Hematopoietic multipotent progenitor cell treated with erythropoietin and hydrocortisone succinate and interleukin-3 and kit ligand, for 8 days (in vitro differentiated cells): ENCODE results near the gene CFAP161.
"Not testable (repeated sequence)": the region's sequence is repeated elsewhere in the genome, so short reads cannot be mapped to it uniquely, and the experiment has no call there.

Experiments used
- DNase-seq: peaks from one replicate; pipeline ENCODE4 v3.0.0-alpha.2; 2015

CFAP161 gene

GRCh38 chr15:81108427-81108826, 25.6 kb upstream of the CFAP161 start:
- peak; percentile 27 for DNase-seq

- no peak for DNase-seq
Observed at GRCh38 chr15:81111018-81111417, 23.1 kb upstream of the CFAP161 start.

- DNase-seq: no peak
Observed at GRCh38 chr15:81111510-81112470, 22.3 kb upstream of the CFAP161 start.

- DNase-seq: no peak
Observed at GRCh38 chr15:81113204-81113657, 20.8 kb upstream of the CFAP161 start.

GRCh38 chr15:81113861-81114291, 20.2 kb upstream of the CFAP161 start:
- no peak for DNase-seq

- no peak for DNase-seq
Observed at GRCh38 chr15:81115054-81115939, 18.8 kb upstream of the CFAP161 start.

- no peak for DNase-seq
Observed at GRCh38 chr15:81117136-81117535, 16.9 kb upstream of the CFAP161 start.

- no peak for DNase-seq
Observed at GRCh38 chr15:81117581-81117980, 16.5 kb upstream of the CFAP161 start.

- no peak for DNase-seq
Observed at GRCh38 chr15:81118361-81118760, 15.7 kb upstream of the CFAP161 start.

- DNase-seq: no peak
Observed at GRCh38 chr15:81120069-81120468, 14.0 kb upstream of the CFAP161 start.

- DNase-seq: no peak
Observed at GRCh38 chr15:81126892-81127291, 7.2 kb upstream of the CFAP161 start.

- DNase-seq: peak; percentile 21
Observed at GRCh38 chr15:81141478-81141877, 7.4 kb downstream of the CFAP161 start.

GRCh38 chr15:81146006-81146405, 11.9 kb downstream of the CFAP161 start:
- no peak for DNase-seq

- DNase-seq: no peak
Observed at GRCh38 chr15:81146466-81146865, 12.4 kb downstream of the CFAP161 start.

- DNase-seq: no peak
Observed at GRCh38 chr15:81151389-81151788, 17.3 kb downstream of the CFAP161 start.

- no peak for DNase-seq
Observed at GRCh38 chr15:81152339-81152738, 18.3 kb downstream of the CFAP161 start.

- DNase-seq: no peak
Observed at GRCh38 chr15:81152799-81153198, 18.7 kb downstream of the CFAP161 start.

GRCh38 chr15:81155375-81156218, 21.5 kb downstream of the CFAP161 start:
- DNase-seq: peak; percentile 73

GRCh38 chr15:81156324-81156723, 22.3 kb downstream of the CFAP161 start:
- no peak for DNase-seq

- no peak for DNase-seq
Observed at GRCh38 chr15:81157195-81157938, 23.3 kb downstream of the CFAP161 start.

GRCh38 chr15:81157939-81158223, 23.8 kb downstream of the CFAP161 start:
- no peak for DNase-seq

- DNase-seq: not testable (repeated sequence)
Observed at GRCh38 chr15:81158561-81158960, 24.5 kb downstream of the CFAP161 start.
